ENCODE data around the gene MADD. TPM values are rescaled to one million over a fixed set of nuclear protein-coding genes. Genes with fewer than 3 reads are reported as not detected.

The MADD gene
- total RNA-seq, 1 donor from 2014 or later, result 9.0 TPM

GRCh38 chr11:47241841-47242301 is 28.1 kb upstream of the MADD start:
- peak; percentile 76 for DNase-seq (ENCODE audit: low read depth)
- TF ChIP-seq CTCF (IDR thresholded peaks at IDR 0.05; ENCODE audit: insufficient read depth, low read length, severe bottlenecking), result no peak
- no peaks in the 10 kb centered on the region for H3K27me3 ChIP-seq (ENCODE audit: control insufficient read depth, insufficient read depth, low read length)
- H3K4me3 ChIP-seq (ENCODE audit: low read depth, low read length), result no peak overlapping the region
- H3K36me3 ChIP-seq (ENCODE audit: control insufficient read depth, insufficient read depth, low read length), result peaks cover 28% of the 10 kb centered on the region
- peak; percentile 23 for FAIRE-seq

- no peak for FAIRE-seq
- TF ChIP-seq CTCF (IDR thresholded peaks at IDR 0.05; ENCODE audit: insufficient read depth, low read length, severe bottlenecking), result no peak
- Histone ChIP-seq H3K4me3 (ENCODE audit: low read depth, low read length) (no peak overlapping the region), H3K36me3 (ENCODE audit: control insufficient read depth, insufficient read depth, low read length) (peaks cover 27% of the 10 kb centered on the region), H3K27me3 (ENCODE audit: control insufficient read depth, insufficient read depth, low read length) (no peaks in the 10 kb centered on the region)
- DNase-seq (ENCODE audit: low read depth), result no peak
Measured at GRCh38 chr11:47242596-47243192, 27.2 kb upstream of the MADD start.

- FAIRE-seq, result peak; percentile 97
- peak; percentile 73 for DNase-seq (ENCODE audit: low read depth)
- H3K36me3 ChIP-seq (ENCODE audit: control insufficient read depth, insufficient read depth, low read length), result peaks cover 24% of the 10 kb centered on the region
- no peaks in the 10 kb centered on the region for H3K27me3 ChIP-seq (ENCODE audit: control insufficient read depth, insufficient read depth, low read length)
- no peak overlapping the region for H3K4me3 ChIP-seq (ENCODE audit: low read depth, low read length)
- no peak for TF ChIP-seq CTCF (IDR thresholded peaks at IDR 0.05; ENCODE audit: insufficient read depth, low read length, severe bottlenecking)
Measured at GRCh38 chr11:47243454-47243853, 26.5 kb upstream of the MADD start.

GRCh38 chr11:47244448-47245350 is 25.2 kb upstream of the MADD start:
- Histone ChIP-seq H3K4me3 (ENCODE audit: low read depth, low read length) (no peak overlapping the region), H3K36me3 (ENCODE audit: control insufficient read depth, insufficient read depth, low read length) (peaks cover 22% of the 10 kb centered on the region), H3K27me3 (ENCODE audit: control insufficient read depth, insufficient read depth, low read length) (no peaks in the 10 kb centered on the region)
- FAIRE-seq (no peak), DNase-seq (ENCODE audit: low read depth) (no peak)
- no peak for TF ChIP-seq CTCF (IDR thresholded peaks at IDR 0.05; ENCODE audit: insufficient read depth, low read length, severe bottlenecking)

GRCh38 chr11:47245611-47246357 is 24.1 kb upstream of the MADD start:
- Histone ChIP-seq H3K4me3 (ENCODE audit: low read depth, low read length) (no peak overlapping the region), H3K27me3 (ENCODE audit: control insufficient read depth, insufficient read depth, low read length) (no peaks in the 10 kb centered on the region), H3K36me3 (ENCODE audit: control insufficient read depth, insufficient read depth, low read length) (peaks cover 17% of the 10 kb centered on the region)
- no peak for TF ChIP-seq CTCF (IDR thresholded peaks at IDR 0.05; ENCODE audit: insufficient read depth, low read length, severe bottlenecking)
- FAIRE-seq (no peak), DNase-seq (ENCODE audit: low read depth) (no peak)
